Dedifferentiated amniotic fluid mesenchymal stem cell (primary cell): ENCODE measurements around the gene PLCXD1.

Experiments
- DNase-seq: peaks from one replicate; pipeline ENCODE4 v3.0.0-alpha.2; 2016; ENCODE audit errors: extremely low spot score

Gene PLCXD1

GRCh38 chrX:334971-335757 lies 54.0 kb downstream of the PLCXD1 start:
- no peak for DNase-seq

- DNase-seq = no peak
These were observed 54.6 kb downstream of the PLCXD1 start for GRCh38 chrX:335758-336155.

GRCh38 chrX:336227-336626 lies 55.0 kb downstream of the PLCXD1 start:
- no peak for DNase-seq

- no peak for DNase-seq
These were observed 56.2 kb downstream of the PLCXD1 start for GRCh38 chrX:337331-337831.

GRCh38 chrX:338281-338835 lies 57.2 kb downstream of the PLCXD1 start:
- no peak for DNase-seq

GRCh38 chrX:338836-339400 lies 57.7 kb downstream of the PLCXD1 start:
- DNase-seq = no peak

GRCh38 chrX:340121-340520 lies 58.9 kb downstream of the PLCXD1 start:
- DNase-seq = no peak

GRCh38 chrX:340641-341423 lies 59.7 kb downstream of the PLCXD1 start:
- DNase-seq = no peak

GRCh38 chrX:341541-342101 lies 60.4 kb downstream of the PLCXD1 start:
- DNase-seq = no peak

- DNase-seq = no peak
These were observed 63.3 kb downstream of the PLCXD1 start for GRCh38 chrX:344371-344901.

GRCh38 chrX:345020-345925 lies 64.1 kb downstream of the PLCXD1 start:
- DNase-seq = no peak

- no peak for DNase-seq
These were observed 65.0 kb downstream of the PLCXD1 start for GRCh38 chrX:346034-346813.

- DNase-seq = no peak
These were observed 66.4 kb downstream of the PLCXD1 start for GRCh38 chrX:347351-348117.

- no peak for DNase-seq
These were observed 67.4 kb downstream of the PLCXD1 start for GRCh38 chrX:348461-349117.

GRCh38 chrX:349196-349595 lies 68.0 kb downstream of the PLCXD1 start:
- DNase-seq = no peak

- DNase-seq = no peak
These were observed 68.5 kb downstream of the PLCXD1 start for GRCh38 chrX:349702-350101.

- no peak for DNase-seq
These were observed 69.0 kb downstream of the PLCXD1 start for GRCh38 chrX:350148-350533.

GRCh38 chrX:350534-351323 lies 69.5 kb downstream of the PLCXD1 start:
- no peak for DNase-seq
